ENCODE results near the gene CTBP1.
A peak's percentile ranks its signal among the peaks of the same experiment; 100 is the strongest.

CTBP1 gene

GRCh38 chr4:1218634-1219565 lies 30.0 kb downstream of the CTBP1 start:
- Histone ChIP-seq H4K91ac (ENCODE audit: low read depth, low read length, poor library complexity) (no peak overlapping the region), H3K27ac (replicated peaks; ENCODE audit: low read length) (no peak overlapping the region), H3K79me1 (ENCODE audit: low read depth, low read length) (peaks cover 17% of the 10 kb centered on the region), H2BK5ac (ENCODE audit: low read length) (no peak overlapping the region), H2BK15ac (ENCODE audit: low read length) (no peak overlapping the region), H3K27me3 (ENCODE audit: control insufficient read depth in 3 of 3, insufficient read depth in 3 of 3, low read depth in 1 of 3, low read length in 3 of 3) (no peaks in the 10 kb centered on the region), H2BK12ac (ENCODE audit: low read length) (no peak overlapping the region), H3K18ac (ENCODE audit: low read length) (no peak overlapping the region), H3K14ac (ENCODE audit: low read length) (no peak overlapping the region), H2AFZ (ENCODE audit: low read length) (no peak overlapping the region), H3K4me1 (ENCODE audit: control insufficient read depth in 2 of 2, insufficient read depth in 1 of 2, low read depth in 1 of 2, low read length in 2 of 2) (no peaks in the 10 kb centered on the region), H3K4ac (ENCODE audit: low read length) (no peak overlapping the region), H3K4me3 (ENCODE audit: low read length in 2 of 2) (no peak overlapping the region), H3K9ac (ENCODE audit: low read depth, low read length, poor library complexity) (no peak overlapping the region), H2BK120ac (ENCODE audit: low read depth, low read length) (no peak overlapping the region), H3K23ac (ENCODE audit: low read depth, low read length, poor library complexity) (no peak overlapping the region), H3K4me2 (ENCODE audit: insufficient read depth, low read length, poor library complexity, severe bottlenecking) (no peak overlapping the region), H3K9me3 (replicated peaks in 1 of 2; ENCODE audit: control insufficient read depth in 2 of 2, insufficient read depth in 1 of 2, low read depth in 1 of 2, low read length in 2 of 2) (no peaks in the 10 kb centered on the region), H4K8ac (ENCODE audit: low read depth, low read length) (no peak overlapping the region), H2AK5ac (ENCODE audit: low read depth, low read length) (no peak overlapping the region), H3K36me3 (replicated peaks in 1 of 2; ENCODE audit: control insufficient read depth in 2 of 2, insufficient read depth in 2 of 2, low read length in 2 of 2) (peaks cover 47 to 86% of the 10 kb centered on the region in 2 donors)
- DNase-seq (ENCODE audit: low spot score): no peak
- WGBS, 2 donors (ENCODE audit: extremely low coverage in 2 of 2, insufficient read length in 2 of 2, insufficient replicate concordance in 1 of 2): no CpG with 5 or more reads among the region's 21 CpGs

GRCh38 chr4:1217366-1217765 lies 31.6 kb downstream of the CTBP1 start:
- Histone ChIP-seq H3K4me1 (ENCODE audit: control insufficient read depth in 2 of 2, insufficient read depth in 1 of 2, low read depth in 1 of 2, low read length in 2 of 2) (no peaks in the 10 kb centered on the region), H2BK15ac (ENCODE audit: low read length) (no peak overlapping the region), H3K14ac (ENCODE audit: low read length) (no peak overlapping the region), H3K18ac (ENCODE audit: low read length) (no peak overlapping the region), H3K9ac (ENCODE audit: low read depth, low read length, poor library complexity) (no peak overlapping the region), H3K36me3 (replicated peaks in 1 of 2; ENCODE audit: control insufficient read depth in 2 of 2, insufficient read depth in 2 of 2, low read length in 2 of 2) (peaks cover 54 to 93% of the 10 kb centered on the region in 2 donors), H4K8ac (ENCODE audit: low read depth, low read length) (no peak overlapping the region), H2BK5ac (ENCODE audit: low read length) (peak overlapping the region; percentile 22), H2AK5ac (ENCODE audit: low read depth, low read length) (no peak overlapping the region), H3K23ac (ENCODE audit: low read depth, low read length, poor library complexity) (peak overlapping the region; percentile 31), H3K4ac (ENCODE audit: low read length) (no peak overlapping the region), H2AFZ (ENCODE audit: low read length) (no peak overlapping the region), H3K9me3 (replicated peaks in 1 of 2; ENCODE audit: control insufficient read depth in 2 of 2, insufficient read depth in 1 of 2, low read depth in 1 of 2, low read length in 2 of 2) (no peaks in the 10 kb centered on the region), H2BK12ac (ENCODE audit: low read length) (no peak overlapping the region), H3K79me1 (ENCODE audit: low read depth, low read length) (peaks cover 19% of the 10 kb centered on the region), H3K4me2 (ENCODE audit: insufficient read depth, low read length, poor library complexity, severe bottlenecking) (no peak overlapping the region), H2BK120ac (ENCODE audit: low read depth, low read length) (no peak overlapping the region), H3K4me3 (ENCODE audit: low read length in 2 of 2) (no peak overlapping the region), H3K27ac (replicated peaks; ENCODE audit: low read length) (no peak overlapping the region), H4K91ac (ENCODE audit: low read depth, low read length, poor library complexity) (no peak overlapping the region), H3K27me3 (ENCODE audit: control insufficient read depth in 3 of 3, insufficient read depth in 3 of 3, low read depth in 1 of 3, low read length in 3 of 3) (no peaks in the 10 kb centered on the region)
- WGBS, 2 donors (ENCODE audit: extremely low coverage in 2 of 2, insufficient read length in 2 of 2, insufficient replicate concordance in 1 of 2): no CpG with 5 or more reads among the region's 27 CpGs
- DNase-seq (ENCODE audit: low spot score): no peak

- no CpG with 5 or more reads among the region's 21 CpGs for WGBS, 2 donors (ENCODE audit: extremely low coverage in 2 of 2, insufficient read length in 2 of 2, insufficient replicate concordance in 1 of 2)
- Histone ChIP-seq H3K36me3 (replicated peaks in 1 of 2; ENCODE audit: control insufficient read depth in 2 of 2, insufficient read depth in 2 of 2, low read length in 2 of 2) (peaks cover 55 to 93% of the 10 kb centered on the region in 2 donors), H3K79me1 (ENCODE audit: low read depth, low read length) (peaks cover 18% of the 10 kb centered on the region), H3K9ac (ENCODE audit: low read depth, low read length, poor library complexity) (no peak overlapping the region), H3K14ac (ENCODE audit: low read length) (peak overlapping the region; percentile 56), H3K27me3 (ENCODE audit: control insufficient read depth in 3 of 3, insufficient read depth in 3 of 3, low read depth in 1 of 3, low read length in 3 of 3) (no peaks in the 10 kb centered on the region), H2BK12ac (ENCODE audit: low read length) (no peak overlapping the region), H3K18ac (ENCODE audit: low read length) (no peak overlapping the region), H2BK15ac (ENCODE audit: low read length) (no peak overlapping the region), H3K4ac (ENCODE audit: low read length) (no peak overlapping the region), H3K23ac (ENCODE audit: low read depth, low read length, poor library complexity) (peak overlapping the region; percentile 31), H3K4me2 (ENCODE audit: insufficient read depth, low read length, poor library complexity, severe bottlenecking) (no peak overlapping the region), H3K4me1 (ENCODE audit: control insufficient read depth in 2 of 2, insufficient read depth in 1 of 2, low read depth in 1 of 2, low read length in 2 of 2) (no peaks in the 10 kb centered on the region), H2BK120ac (ENCODE audit: low read depth, low read length) (no peak overlapping the region), H3K4me3 (ENCODE audit: low read length in 2 of 2) (no peak overlapping the region), H2AFZ (ENCODE audit: low read length) (no peak overlapping the region), H4K8ac (ENCODE audit: low read depth, low read length) (no peak overlapping the region), H3K27ac (replicated peaks; ENCODE audit: low read length) (no peak overlapping the region), H2AK5ac (ENCODE audit: low read depth, low read length) (peak overlapping the region; percentile 18), H3K9me3 (replicated peaks in 1 of 2; ENCODE audit: control insufficient read depth in 2 of 2, insufficient read depth in 1 of 2, low read depth in 1 of 2, low read length in 2 of 2) (no peaks in the 10 kb centered on the region), H4K91ac (ENCODE audit: low read depth, low read length, poor library complexity) (no peak overlapping the region), H2BK5ac (ENCODE audit: low read length) (peak overlapping the region; percentile 22)
- DNase-seq (ENCODE audit: low spot score): no peak
Measured at GRCh38 chr4:1216869-1217294, 32.0 kb downstream of the CTBP1 start.

GRCh38 chr4:1216076-1216614 lies 32.8 kb downstream of the CTBP1 start:
- Histone ChIP-seq H3K18ac (ENCODE audit: low read length) (no peak overlapping the region), H3K9ac (ENCODE audit: low read depth, low read length, poor library complexity) (no peak overlapping the region), H2BK5ac (ENCODE audit: low read length) (no peak overlapping the region), H3K14ac (ENCODE audit: low read length) (peak overlapping the region; percentile 64), H4K8ac (ENCODE audit: low read depth, low read length) (no peak overlapping the region), H4K91ac (ENCODE audit: low read depth, low read length, poor library complexity) (no peak overlapping the region), H3K4me2 (ENCODE audit: insufficient read depth, low read length, poor library complexity, severe bottlenecking) (no peak overlapping the region), H2BK15ac (ENCODE audit: low read length) (no peak overlapping the region), H3K27ac (replicated peaks; ENCODE audit: low read length) (no peak overlapping the region), H2AK5ac (ENCODE audit: low read depth, low read length) (no peak overlapping the region), H3K27me3 (ENCODE audit: control insufficient read depth in 3 of 3, insufficient read depth in 3 of 3, low read depth in 1 of 3, low read length in 3 of 3) (no peaks in the 10 kb centered on the region), H3K36me3 (replicated peaks in 1 of 2; ENCODE audit: control insufficient read depth in 2 of 2, insufficient read depth in 2 of 2, low read length in 2 of 2) (peaks cover 52 to 93% of the 10 kb centered on the region in 2 donors), H3K79me1 (ENCODE audit: low read depth, low read length) (peaks cover 16% of the 10 kb centered on the region), H3K4me3 (ENCODE audit: low read length in 2 of 2) (no peak overlapping the region), H3K4me1 (ENCODE audit: control insufficient read depth in 2 of 2, insufficient read depth in 1 of 2, low read depth in 1 of 2, low read length in 2 of 2) (no peaks in the 10 kb centered on the region), H3K4ac (ENCODE audit: low read length) (no peak overlapping the region), H3K9me3 (replicated peaks in 1 of 2; ENCODE audit: control insufficient read depth in 2 of 2, insufficient read depth in 1 of 2, low read depth in 1 of 2, low read length in 2 of 2) (no peaks in the 10 kb centered on the region), H2BK120ac (ENCODE audit: low read depth, low read length) (no peak overlapping the region), H2BK12ac (ENCODE audit: low read length) (no peak overlapping the region), H2AFZ (ENCODE audit: low read length) (no peak overlapping the region), H3K23ac (ENCODE audit: low read depth, low read length, poor library complexity) (peak overlapping the region; percentile 86)
- DNase-seq (ENCODE audit: low spot score): no peak
- WGBS, 2 donors (ENCODE audit: extremely low coverage in 2 of 2, insufficient read length in 2 of 2, insufficient replicate concordance in 1 of 2): no CpG with 5 or more reads among the region's 34 CpGs

All from neuronal stem cell (in vitro differentiated cells).